DOHH2 (cell line): ENCODE results near the gene CETP.
A peak's percentile ranks its signal among the peaks of the same experiment; 100 is the strongest.

Source experiments
- H3F3A ChIP-seq: fragments of 200-600 bp; sonication (generic), shearing (Covaris generic); 2 replicates; pipeline ENCODE4 v1.6.0; 2016; ENCODE audit warnings: antibody characterized with exemption, mild to moderate bottlenecking; ENCODE audit not compliant: control insufficient read depth, insufficient read depth
- H3K27ac ChIP-seq: fragments of 200-600 bp; sonication (generic); 2 replicates; pipeline ENCODE4 v1.5.1; 2014; ENCODE audit warnings: low read depth, mild to moderate bottlenecking, low read length, moderate library complexity
- H3K27me3 ChIP-seq: fragments of 200-600 bp; sonication (generic); 2 replicates; pipeline ENCODE4 v1.6.1; 2014; ENCODE audit warnings: mild to moderate bottlenecking, low read length, mixed read lengths; ENCODE audit not compliant: control insufficient read depth
- H3K36me3 ChIP-seq: fragments of 200-600 bp; sonication (generic); 2 replicates; pipeline ENCODE4 v1.6.1; 2014; ENCODE audit warnings: mild to moderate bottlenecking, low read length, moderate library complexity, mixed read lengths; ENCODE audit not compliant: control insufficient read depth
- H3K4me1 ChIP-seq: fragments of 200-600 bp; sonication (generic); 2 replicates; pipeline ENCODE4 v1.6.1; 2014; ENCODE audit warnings: mild to moderate bottlenecking, low read length, mixed read lengths; ENCODE audit not compliant: control insufficient read depth
- H3K4me2 ChIP-seq: fragments of 200-600 bp; sonication (generic); 2 replicates; pipeline ENCODE4 v1.6.0; 2014; ENCODE audit warnings: mild to moderate bottlenecking, low read length, moderate library complexity
- H3K4me3 ChIP-seq: fragments of 200-600 bp; sonication (generic); 2 replicates; pipeline ENCODE4 v1.5.1; 2014; ENCODE audit warnings: mild to moderate bottlenecking, low read length, mixed read lengths
- H3K79me2 ChIP-seq: fragments of 200-600 bp; sonication (generic); 2 replicates; pipeline ENCODE4 v1.6.1; 2014; ENCODE audit warnings: mild to moderate bottlenecking, low read length, mixed read lengths; ENCODE audit not compliant: control insufficient read depth
- H3K9me2 ChIP-seq: fragments of 200-600 bp; sonication (generic); replicated peaks from 2 replicates; pipeline ENCODE4 v1.6.1; 2014; ENCODE audit warnings: mild to moderate bottlenecking, low read length, mixed read lengths; ENCODE audit not compliant: control insufficient read depth
- H3K9me3 ChIP-seq: fragments of 200-600 bp; sonication (generic); 2 replicates; pipeline ENCODE4 v1.6.1; 2014; ENCODE audit warnings: antibody characterized with exemption, low read length, mixed read lengths; ENCODE audit not compliant: control insufficient read depth, insufficient read depth
- H4K20me1 ChIP-seq: fragments of 200-600 bp; sonication (generic); 2 replicates; pipeline ENCODE4 v1.6.0; 2014; ENCODE audit warnings: low read depth, mild to moderate bottlenecking, antibody characterized with exemption, low read length, moderate library complexity; ENCODE audit not compliant: control insufficient read depth, insufficient read depth
- CTCF ChIP-seq: fragments of 200-600 bp; sonication (generic); IDR thresholded peaks from one replicate; pipeline ENCODE4 v1.5.1; 2014; ENCODE audit warnings: antibody characterized with exemption, mild to moderate bottlenecking, low read depth, low read length; ENCODE audit not compliant: poor library complexity, severe bottlenecking
- EZH2phosphoT487 ChIP-seq: fragments of 200-600 bp; sonication (generic); IDR thresholded peaks from 2 replicates; pipeline ENCODE4 v1.6.1; 2017; ENCODE audit warnings: borderline replicate concordance, mild to moderate bottlenecking, antibody characterized with exemption, low read length, moderate library complexity, mixed read lengths

Gene CETP

GRCh38 chr16:56935201-56935600 lies 26.5 kb upstream of the CETP start:
- Histone ChIP-seq H3K9me3 (no peaks in the 10 kb centered on the region), H3K4me2 (peak overlapping the region; percentile 76), H3K79me2 (peaks cover 81% of the 10 kb centered on the region), H3K4me1 (peaks cover 80% of the 10 kb centered on the region), H4K20me1 (peaks cover 44% of the 10 kb centered on the region), H3K4me3 (peak overlapping the region; percentile 100), H3K27ac (no peak overlapping the region), H3F3A (peaks cover 15% of the 10 kb centered on the region), H3K9me2 (no peaks in the 10 kb centered on the region), H3K36me3 (peaks cover 82% of the 10 kb centered on the region), H3K27me3 (no peaks in the 10 kb centered on the region)
- TF ChIP-seq CTCF = no peak
- TF ChIP-seq EZH2phosphoT487 = no peak

GRCh38 chr16:56936491-56936890 lies 25.3 kb upstream of the CETP start:
- TF ChIP-seq EZH2phosphoT487 = no peak
- no peak for TF ChIP-seq CTCF
- H3K79me2 ChIP-seq = peaks cover 85% of the 10 kb centered on the region
- H3K4me3 ChIP-seq = no peak overlapping the region
- peaks cover 94% of the 10 kb centered on the region for H3K36me3 ChIP-seq
- no peaks in the 10 kb centered on the region for H3K27me3 ChIP-seq
- peaks cover 17% of the 10 kb centered on the region for H3F3A ChIP-seq
- H3K9me2 ChIP-seq = no peaks in the 10 kb centered on the region
- H3K27ac ChIP-seq = no peak overlapping the region
- 0 out of 2 replicates have a peak overlapping the region, but pooled peaks have one; percentile 76 for H3K4me2 ChIP-seq
- peaks cover 79% of the 10 kb centered on the region for H3K4me1 ChIP-seq
- peaks cover 44% of the 10 kb centered on the region for H4K20me1 ChIP-seq
- no peaks in the 10 kb centered on the region for H3K9me3 ChIP-seq

GRCh38 chr16:56936950-56937349 lies 24.8 kb upstream of the CETP start:
- Histone ChIP-seq H4K20me1 (peaks cover 44% of the 10 kb centered on the region), H3K9me2 (no peaks in the 10 kb centered on the region), H3K4me1 (peaks cover 81% of the 10 kb centered on the region), H3K79me2 (peaks cover 85% of the 10 kb centered on the region), H3K4me2 (peak overlapping the region; percentile 24), H3K27ac (no peak overlapping the region), H3K9me3 (no peaks in the 10 kb centered on the region), H3K36me3 (peaks cover 98% of the 10 kb centered on the region), H3F3A (peaks cover 21% of the 10 kb centered on the region), H3K4me3 (no peak overlapping the region), H3K27me3 (no peaks in the 10 kb centered on the region)
- TF ChIP-seq CTCF (no peak), EZH2phosphoT487 (no peak)
